Fibroblast of skin of back (primary cell): ENCODE data around the gene OTP. TPM values are rescaled to one million over a fixed set of nuclear protein-coding genes. Genes with fewer than 3 reads are reported as not detected.

ENCODE experiments used
- DNase-seq: peaks from one replicate; pipeline ENCODE4 v3.0.0-alpha.2; 2013
- polyA plus RNA-seq, 2 experiments: library from polyadenylated mRNA; unstranded; fragments of 120-200 nt; gene quantifications; one replicate each; pipeline ENCODE4 v1.2.1, GENCODE V29; 2013; ENCODE audit not compliant: insufficient read length in 2 of 2

Gene OTP
- polyA plus RNA-seq (2013, experiment 1 of 2; ENCODE audit: insufficient read length), result not detected
- polyA plus RNA-seq (2013, experiment 2 of 2; ENCODE audit: insufficient read length), result not detected

GRCh38 chr5:77637998-77638762 lies at the start of gene OTP:
Gene OTP (minus strand): TSS chr5:77638713. CDS start chr5:77638549, 164 bp downstream.
- DNase-seq, result no peak

- DNase-seq, result no peak
Observed at GRCh38 chr5:77683171-77683732, 44.7 kb upstream of the OTP start.

GRCh38 chr5:77670526-77670925 lies 32.0 kb upstream of the OTP start:
- DNase-seq, result no peak

- no peak for DNase-seq
Observed at GRCh38 chr5:77669677-77670076, 31.2 kb upstream of the OTP start.

- DNase-seq, result peak; percentile 23
Observed at GRCh38 chr5:77663090-77663863, 24.8 kb upstream of the OTP start.

- no peak for DNase-seq
Observed at GRCh38 chr5:77662635-77663034, 24.1 kb upstream of the OTP start.

GRCh38 chr5:77658662-77659061 lies 20.1 kb upstream of the OTP start:
- no peak for DNase-seq

- no peak for DNase-seq
Observed at GRCh38 chr5:77651343-77651742, 12.8 kb upstream of the OTP start.

GRCh38 chr5:77650686-77651085 lies 12.2 kb upstream of the OTP start:
- DNase-seq, result no peak

GRCh38 chr5:77649776-77650175 lies 11.3 kb upstream of the OTP start:
- no peak for DNase-seq

- no peak for DNase-seq
Observed at GRCh38 chr5:77645995-77646639, 7.6 kb upstream of the OTP start.

- peak; percentile 17 for DNase-seq
Observed at GRCh38 chr5:77645158-77645994, 6.9 kb upstream of the OTP start.

GRCh38 chr5:77644371-77645157 lies 6.1 kb upstream of the OTP start:
- DNase-seq, result no peak

- no peak for DNase-seq
Observed at GRCh38 chr5:77643654-77644370, 5.3 kb upstream of the OTP start.

GRCh38 chr5:77642738-77643653 lies 4.5 kb upstream of the OTP start:
- no peak for DNase-seq

- no peak for DNase-seq
Observed at GRCh38 chr5:77641963-77642737, 3.6 kb upstream of the OTP start.

- DNase-seq, result no peak
Observed at GRCh38 chr5:77641397-77641943, 3.0 kb upstream of the OTP start.
